HEK293 (cell line): ENCODE results near the gene P2RY11.

Experiments used
- CTCF ChIA-PET: fragments of 350-600 bp; formaldehyde crosslinking; extraction: SDS; loops from one replicate; lab custom pipeline; 2021; ENCODE audit warnings: antibody characterized with exemption; lab: Yijun Ruan, JAX
- POLR2A ChIA-PET: fragments of 300-600 bp; formaldehyde crosslinking; extraction: SDS; loops from one replicate; lab custom pipeline; 2020; ENCODE audit warnings: antibody characterized with exemption, inconsistent platforms; lab: Yijun Ruan, JAX
- H3K27ac ChIP-seq: fragments of 200-500 bp; sonication (Bioruptor generic); 2 replicates; pipeline ENCODE4 v1.5.1; 2014; ENCODE audit warnings: low read depth, low read length, control low read depth, inconsistent platforms; ENCODE audit errors: extremely low read depth
- H3K36me3 ChIP-seq, 2 experiments: fragments of 200-500 bp in 1 of 2; sonication (Bioruptor generic) in 1 of 2; 1 replicate in 1 of 2; 2 replicates in 1 of 2; pipeline ENCODE4 v1.5.1; 2014 to 2017; ENCODE audit warnings: inconsistent platforms in 2 of 2, low read length in 2 of 2; ENCODE audit not compliant: control insufficient read depth in 2 of 2, insufficient read depth in 1 of 2
- H3K4me1 ChIP-seq: fragments of 200-500 bp; sonication (Bioruptor generic); 2 replicates; pipeline ENCODE4 v1.5.1; 2014; ENCODE audit warnings: mild to moderate bottlenecking, low read length, inconsistent platforms; ENCODE audit not compliant: control insufficient read depth, insufficient read depth
- H3K4me3 ChIP-seq: 2 replicates; pipeline ENCODE4 v1.5.1; 2011; ENCODE audit warnings: low read depth, mild to moderate bottlenecking, control low read depth, low read length, moderate library complexity
- H3K9me3 ChIP-seq: fragments of 200-500 bp; sonication (Bioruptor generic); 2 replicates; pipeline ENCODE4 v1.5.1; 2014; ENCODE audit warnings: low read depth, low read length, inconsistent platforms; ENCODE audit not compliant: control insufficient read depth, insufficient read depth
- FEZF1 ChIP-seq: fragments of 450-650 bp; formaldehyde crosslinking; IDR thresholded peaks from 2 replicates; pipeline ENCODE4 v1.5.1; 2016; ENCODE audit warnings: missing biosample characterization, missing genetic modification characterization
- KLF10 ChIP-seq: fragments of 450-650 bp; IDR thresholded peaks from 2 replicates; pipeline ENCODE4 v1.5.1; 2018; ENCODE audit warnings: missing biosample characterization, mild to moderate bottlenecking, missing genetic modification characterization
- KLF9 ChIP-seq: fragments of 450-650 bp; formaldehyde crosslinking; IDR thresholded peaks from 2 replicates; pipeline ENCODE4 v1.5.1; 2016; ENCODE audit warnings: missing biosample characterization, missing genetic modification characterization, low read depth
- OVOL3 ChIP-seq: fragments of 450-650 bp; formaldehyde crosslinking; IDR thresholded peaks from 2 replicates; pipeline ENCODE4 v1.5.1; 2016; ENCODE audit warnings: missing biosample characterization, missing genetic modification characterization
- PBX3 ChIP-seq: sonication (generic); formaldehyde crosslinking; IDR thresholded peaks from 2 replicates; pipeline ENCODE4 v1.8.1; 2022; ENCODE audit warnings: mild to moderate bottlenecking, moderate library complexity, missing genetic modification reagents
- PRDM1 ChIP-seq: fragments of 450-650 bp; formaldehyde crosslinking; IDR thresholded peaks from 2 replicates; pipeline ENCODE4; 2016; ENCODE audit warnings: missing biosample characterization, missing genetic modification characterization
- WT1 ChIP-seq: fragments of 450-650 bp; formaldehyde crosslinking; IDR thresholded peaks from 2 replicates; pipeline ENCODE4 v1.5.1; 2016; ENCODE audit warnings: missing biosample characterization, missing genetic modification characterization
- ZBTB10 ChIP-seq: fragments of 450-650 bp; formaldehyde crosslinking; IDR thresholded peaks from 2 replicates; pipeline ENCODE4 v1.5.1; 2016; ENCODE audit warnings: missing biosample characterization, missing genetic modification characterization
- ZBTB7A ChIP-seq: fragments of 450-650 bp; formaldehyde crosslinking; IDR thresholded peaks from 2 replicates; pipeline ENCODE4 v1.5.1; 2016; ENCODE audit warnings: low read depth, missing biosample characterization, missing genetic modification characterization
- ZFHX2 ChIP-seq: fragments of 450-650 bp; formaldehyde crosslinking; conservative IDR thresholded peaks from 2 replicates; pipeline ENCODE4 v1.5.1; 2016; ENCODE audit warnings: missing biosample characterization, missing genetic modification characterization
- ZFP3 ChIP-seq: fragments of 450-650 bp; formaldehyde crosslinking; IDR thresholded peaks from 2 replicates; pipeline ENCODE4 v1.5.1; 2016; ENCODE audit warnings: low read depth, missing biosample characterization, missing genetic modification characterization
- ZNF157 ChIP-seq: fragments of 450-650 bp; formaldehyde crosslinking; IDR thresholded peaks from 2 replicates; pipeline ENCODE4 v1.5.1; 2016; ENCODE audit warnings: missing biosample characterization, missing genetic modification characterization
- ZNF335 ChIP-seq: fragments of 450-650 bp; formaldehyde crosslinking; conservative IDR thresholded peaks from 2 replicates; pipeline ENCODE4 v1.5.1; 2016; ENCODE audit warnings: missing biosample characterization, missing genetic modification characterization
- ZNF664 ChIP-seq: fragments of 450-650 bp; formaldehyde crosslinking; IDR thresholded peaks from 2 replicates; pipeline ENCODE4 v1.5.1; 2016; ENCODE audit warnings: missing biosample characterization, missing genetic modification characterization
- ZNF692 ChIP-seq: fragments of 450-650 bp; formaldehyde crosslinking; IDR thresholded peaks from 2 replicates; pipeline ENCODE4 v1.5.1; 2016; ENCODE audit warnings: missing biosample characterization, missing genetic modification characterization
- ZNF843 ChIP-seq: fragments of 450-650 bp; formaldehyde crosslinking; IDR thresholded peaks from 2 replicates; pipeline ENCODE4 v1.5.1; 2016; ENCODE audit warnings: missing biosample characterization, missing genetic modification characterization
- ZXDB ChIP-seq: fragments of 450-650 bp; formaldehyde crosslinking; IDR thresholded peaks from 2 replicates; pipeline ENCODE4 v1.5.1; 2016; ENCODE audit warnings: missing biosample characterization, missing genetic modification characterization

The P2RY11 gene

GRCh38 chr19:10068205-10068604, 43.3 kb upstream of the P2RY11 start (continued):
- no peak for TF ChIP-seq PBX3 (CRISPR knock-in tag)
- TF ChIP-seq ZNF664 (tag by site-specific recombination), result no peak
- TF ChIP-seq ZBTB7A, result no peak
- TF ChIP-seq ZNF692 (tag by site-specific recombination), result no peak
- no peak for TF ChIP-seq WT1 (tag by site-specific recombination)

- no peaks in the 10 kb centered on the region for H3K4me1 ChIP-seq
- ChIA-PET POLR2A (no interaction called here), CTCF (interaction anchor here (0.6 kb wide), 1 partner anchor 196 kb away, joined by 3 read pairs; no protein-coding TSS in a partner anchor)
- TF ChIP-seq ZFHX2 (tag by site-specific recombination) (no peak), FEZF1 (tag by site-specific recombination) (no peak), KLF10 (no peak), OVOL3 (no peak), ZBTB10 (tag by site-specific recombination) (no peak), ZNF335 (tag by site-specific recombination) (no peak), ZNF843 (tag by site-specific recombination) (no peak), PRDM1 (tag by site-specific recombination) (no peak), ZFP3 (no peak)
- no peaks in the 10 kb centered on the region for H3K36me3 ChIP-seq
- H3K4me3 ChIP-seq, result no peak overlapping the region
- no peaks in the 10 kb centered on the region for H3K9me3 ChIP-seq
- H3K27ac ChIP-seq, result no peak overlapping the region
Measured at GRCh38 chr19:10069046-10069445, 42.4 kb upstream of the P2RY11 start.

- ChIA-PET CTCF (no interaction called here), POLR2A (no interaction called here)
- TF ChIP-seq KLF9 (tag by site-specific recombination) (0 out of 2 replicates have a peak, but pooled peaks have one; percentile 14), ZNF157 (no peak), ZXDB (tag by site-specific recombination) (no peak)
- H3K27ac ChIP-seq, result no peak overlapping the region
- H3K4me1 ChIP-seq, result no peaks in the 10 kb centered on the region
- H3K36me3 ChIP-seq, result no peaks in the 10 kb centered on the region
- no peaks in the 10 kb centered on the region for H3K9me3 ChIP-seq
- H3K4me3 ChIP-seq, result no peak overlapping the region
Measured at GRCh38 chr19:10070730-10071446, 40.6 kb upstream of the P2RY11 start.
